Right atrium auricular region (tissue), 2 donors: ENCODE data around the gene IRF2. TPM values are rescaled to one million over a fixed set of nuclear protein-coding genes. Genes with fewer than 3 reads are reported as not detected.
A peak's percentile ranks its signal among the peaks of the same experiment; 100 is the strongest.

ENCODE experiments used
- DNase-seq: peaks from one replicate; pipeline ENCODE4 v3.0.0-alpha.2; 2019; ENCODE audit warnings: low spot score
- H3K27ac ChIP-seq, 2 donors: fragments of 200-600 bp; sonication (generic); 1 replicate in 1 of 2; 2 replicates in 1 of 2; pipeline ENCODE4 v1.5.1; 2016 to 2019
- H3K27me3 ChIP-seq, 2 donors: fragments of 200-600 bp; sonication (generic); one replicate each; pipeline versions ENCODE4 v1.5.1 to v1.6.0; 2017 to 2019
- H3K36me3 ChIP-seq: fragments of 200-600 bp; sonication (generic); one replicate; pipeline ENCODE4 v1.5.1; 2016
- H3K4me1 ChIP-seq, 2 donors: fragments of 200-600 bp; sonication (generic); one replicate each; pipeline versions ENCODE4 v1.5.1 to v1.6.0; 2017 to 2019
- H3K4me3 ChIP-seq, 2 donors: fragments of 200-600 bp; sonication (generic); 1 replicate in 1 of 2; 2 replicates in 1 of 2; pipeline ENCODE4 v1.5.1; 2017 to 2019; ENCODE audit warnings: mild to moderate bottlenecking in 1 of 2, moderate library complexity in 1 of 2
- H3K9me3 ChIP-seq, 2 donors: fragments of 200-600 bp; sonication (generic); one replicate each; pipeline ENCODE4 v1.5.1; 2019
- total RNA-seq, 2 donors: library from RNA; depleted of rRNA; stranded (reverse); fragments of >200 nt; gene quantifications; one replicate each; pipeline ENCODE4 v1.1.0, GENCODE V29; 2016
- TF ChIP-seq, protein P1 (sequence below), 2 donors: fragments of 200-600 bp; sonication (generic); IDR thresholded peaks; one replicate each; pipeline ENCODE4 v1.5.1; 2019; ENCODE audit warnings: antibody characterized with exemption in 2 of 2

The IRF2 gene
- total RNA-seq, 2 donors from 2014 or later: 17.7 to 24.5 TPM

DNA sequence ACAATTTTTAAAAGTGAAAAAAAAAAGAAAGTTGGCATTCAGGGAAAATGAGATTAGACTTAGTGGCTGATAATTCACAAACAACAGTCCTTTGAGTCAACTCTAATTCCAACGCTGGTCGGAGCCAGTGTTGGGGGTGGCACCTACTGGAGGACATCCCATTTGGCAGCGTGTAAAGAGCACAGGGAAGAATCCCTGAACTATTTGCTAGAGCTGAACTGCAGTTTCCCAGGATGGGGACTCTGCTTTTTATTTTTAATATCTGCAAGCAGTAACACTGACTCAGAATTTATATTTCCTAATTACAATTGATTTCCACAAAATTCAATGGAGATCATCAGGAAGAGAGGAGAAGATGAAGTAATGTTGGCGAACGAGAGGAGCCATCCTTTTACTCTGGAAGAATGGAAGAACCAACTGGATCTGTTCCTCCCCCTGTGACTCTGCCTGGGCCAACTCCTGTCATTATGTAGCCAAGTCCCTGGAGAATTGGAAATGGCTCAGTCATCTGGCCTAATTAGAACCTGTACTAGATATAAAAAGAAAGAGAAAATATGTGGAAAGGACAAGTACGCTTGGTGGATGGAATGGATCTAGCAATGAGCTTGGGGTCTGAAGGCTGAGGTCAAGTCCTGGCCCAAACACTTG is 76.7 kb downstream of the IRF2 start:
- no peak for DNase-seq
- H3K4me3 ChIP-seq: no peak overlapping the region
- H3K4me1 ChIP-seq: peaks cover 0 to 59% of the 10 kb centered on the region in 2 donors
- no peaks in the 10 kb centered on the region for H3K27me3 ChIP-seq
- TF ChIP-seq, protein P1, sequence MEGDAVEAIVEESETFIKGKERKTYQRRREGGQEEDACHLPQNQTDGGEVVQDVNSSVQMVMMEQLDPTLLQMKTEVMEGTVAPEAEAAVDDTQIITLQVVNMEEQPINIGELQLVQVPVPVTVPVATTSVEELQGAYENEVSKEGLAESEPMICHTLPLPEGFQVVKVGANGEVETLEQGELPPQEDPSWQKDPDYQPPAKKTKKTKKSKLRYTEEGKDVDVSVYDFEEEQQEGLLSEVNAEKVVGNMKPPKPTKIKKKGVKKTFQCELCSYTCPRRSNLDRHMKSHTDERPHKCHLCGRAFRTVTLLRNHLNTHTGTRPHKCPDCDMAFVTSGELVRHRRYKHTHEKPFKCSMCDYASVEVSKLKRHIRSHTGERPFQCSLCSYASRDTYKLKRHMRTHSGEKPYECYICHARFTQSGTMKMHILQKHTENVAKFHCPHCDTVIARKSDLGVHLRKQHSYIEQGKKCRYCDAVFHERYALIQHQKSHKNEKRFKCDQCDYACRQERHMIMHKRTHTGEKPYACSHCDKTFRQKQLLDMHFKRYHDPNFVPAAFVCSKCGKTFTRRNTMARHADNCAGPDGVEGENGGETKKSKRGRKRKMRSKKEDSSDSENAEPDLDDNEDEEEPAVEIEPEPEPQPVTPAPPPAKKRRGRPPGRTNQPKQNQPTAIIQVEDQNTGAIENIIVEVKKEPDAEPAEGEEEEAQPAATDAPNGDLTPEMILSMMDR (IDR thresholded peaks at IDR 0.05): no peak
- no peaks in the 10 kb centered on the region for H3K9me3 ChIP-seq
- H3K36me3 ChIP-seq: peaks cover 39% of the 10 kb centered on the region
- H3K27ac ChIP-seq: peak overlapping the region; percentile 49 to 79

DNA sequence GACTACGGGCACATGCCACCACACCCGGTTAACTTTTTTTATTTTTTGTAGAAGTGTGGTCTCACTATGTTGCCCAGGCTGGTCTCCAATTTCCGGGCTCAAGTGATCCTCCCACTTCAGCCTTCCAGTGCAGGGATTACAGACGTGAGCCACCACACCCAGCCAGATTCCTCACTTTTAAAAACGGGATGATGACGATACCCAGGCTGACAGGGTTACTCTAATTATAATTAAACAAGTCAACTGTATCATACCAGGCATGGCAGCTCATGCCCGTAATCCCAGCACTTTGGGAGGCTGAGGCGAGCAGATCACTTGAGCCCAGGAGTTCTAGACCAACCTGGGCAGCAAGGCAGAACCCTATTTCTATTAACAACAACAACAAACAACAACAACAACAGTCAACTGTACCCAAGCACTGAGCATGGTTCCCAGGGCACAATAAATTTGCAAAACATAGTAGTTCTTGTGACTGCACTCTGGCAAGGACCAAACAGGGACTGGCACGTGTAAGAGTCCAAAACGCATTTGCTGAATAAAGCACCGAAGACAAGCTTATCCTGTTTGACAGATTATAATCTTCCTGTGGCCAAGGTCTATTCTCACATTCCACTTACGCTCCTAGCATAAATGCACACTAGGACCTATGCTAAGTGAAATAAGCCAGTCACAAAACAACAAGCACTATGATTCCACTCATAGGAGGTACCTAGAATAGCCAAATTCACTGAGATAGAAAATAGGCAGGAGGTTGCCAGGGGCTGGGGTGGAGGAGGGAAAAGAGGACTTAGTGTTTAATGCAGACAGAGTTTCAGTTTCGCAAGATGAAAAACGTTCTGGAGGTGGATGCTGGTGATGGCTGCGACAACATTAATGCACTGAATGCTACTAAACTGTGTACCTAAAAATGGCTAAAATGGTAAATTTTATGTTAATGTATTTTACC is 77.5 kb downstream of the IRF2 start:
- TF ChIP-seq, protein P1 (IDR thresholded peaks at IDR 0.05): no peak
- H3K36me3 ChIP-seq: peaks cover 40% of the 10 kb centered on the region
- H3K9me3 ChIP-seq: no peaks in the 10 kb centered on the region
- peaks cover 0 to 52% of the 10 kb centered on the region in 2 donors for H3K4me1 ChIP-seq
- no peak overlapping the region for H3K4me3 ChIP-seq
- no peaks in the 10 kb centered on the region for H3K27me3 ChIP-seq
- no peak for DNase-seq
- peak overlapping the region; percentile 49 to 79 for H3K27ac ChIP-seq

DNA sequence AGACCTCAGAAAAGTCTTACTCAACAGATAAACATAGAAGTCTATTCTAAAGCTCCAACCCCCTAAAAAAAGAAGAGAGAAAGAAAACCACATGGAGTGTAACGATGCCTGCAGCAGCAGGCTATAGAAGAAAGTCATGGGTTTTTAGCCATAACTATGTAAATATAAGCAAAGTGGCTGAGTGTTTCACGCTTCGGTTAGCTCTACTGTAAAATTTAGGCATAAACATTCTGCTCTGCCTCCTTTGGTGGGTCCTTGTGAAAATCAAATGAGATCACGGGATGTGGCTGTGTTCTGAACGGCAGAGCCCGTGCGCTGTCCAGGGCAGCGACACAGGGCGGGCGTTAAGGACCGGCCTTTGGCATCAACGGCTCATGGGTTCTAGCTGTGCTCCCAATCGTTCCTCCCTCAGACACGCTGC is 78.4 kb downstream of the IRF2 start:
- H3K4me1 ChIP-seq: peaks cover 0 to 48% of the 10 kb centered on the region in 2 donors
- H3K4me3 ChIP-seq: no peak overlapping the region
- H3K36me3 ChIP-seq: peaks cover 49% of the 10 kb centered on the region
- TF ChIP-seq, protein P1 (IDR thresholded peaks at IDR 0.05): no peak
- no peaks in the 10 kb centered on the region for H3K27me3 ChIP-seq
- H3K9me3 ChIP-seq: no peaks in the 10 kb centered on the region
- DNase-seq: no peak
- peak overlapping the region; percentile 49 to 79 for H3K27ac ChIP-seq

DNA sequence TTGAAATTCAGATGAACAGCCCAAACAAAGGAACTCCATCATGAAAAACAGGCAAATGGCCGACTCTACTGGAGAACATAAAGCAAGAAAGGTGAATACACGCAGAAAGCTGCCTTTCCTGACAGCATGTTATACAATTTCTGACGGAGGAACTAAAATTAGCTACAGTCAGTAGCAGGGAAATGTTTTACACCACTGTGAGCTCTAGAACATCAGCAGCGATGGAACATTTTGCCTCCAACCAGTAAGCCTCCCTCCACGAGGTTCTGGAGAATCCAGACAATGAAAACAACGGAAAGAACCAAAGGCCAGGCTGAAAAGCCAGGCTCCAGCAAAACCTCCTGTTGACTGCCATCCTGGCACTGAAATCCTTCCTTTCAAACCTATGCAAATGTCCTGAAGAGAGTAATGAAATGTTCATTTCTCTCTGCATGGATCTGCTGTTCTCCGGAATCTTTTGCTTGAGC is 78.9 kb downstream of the IRF2 start:
- TF ChIP-seq, protein P1 (IDR thresholded peaks at IDR 0.05): no peak
- no peaks in the 10 kb centered on the region for H3K27me3 ChIP-seq
- H3K36me3 ChIP-seq: peaks cover 54% of the 10 kb centered on the region
- peak overlapping the region; percentile 49 to 79 for H3K27ac ChIP-seq
- no peaks in the 10 kb centered on the region for H3K9me3 ChIP-seq
- peaks cover 0 to 48% of the 10 kb centered on the region in 2 donors for H3K4me1 ChIP-seq
- H3K4me3 ChIP-seq: no peak overlapping the region
- no peak for DNase-seq

DNA sequence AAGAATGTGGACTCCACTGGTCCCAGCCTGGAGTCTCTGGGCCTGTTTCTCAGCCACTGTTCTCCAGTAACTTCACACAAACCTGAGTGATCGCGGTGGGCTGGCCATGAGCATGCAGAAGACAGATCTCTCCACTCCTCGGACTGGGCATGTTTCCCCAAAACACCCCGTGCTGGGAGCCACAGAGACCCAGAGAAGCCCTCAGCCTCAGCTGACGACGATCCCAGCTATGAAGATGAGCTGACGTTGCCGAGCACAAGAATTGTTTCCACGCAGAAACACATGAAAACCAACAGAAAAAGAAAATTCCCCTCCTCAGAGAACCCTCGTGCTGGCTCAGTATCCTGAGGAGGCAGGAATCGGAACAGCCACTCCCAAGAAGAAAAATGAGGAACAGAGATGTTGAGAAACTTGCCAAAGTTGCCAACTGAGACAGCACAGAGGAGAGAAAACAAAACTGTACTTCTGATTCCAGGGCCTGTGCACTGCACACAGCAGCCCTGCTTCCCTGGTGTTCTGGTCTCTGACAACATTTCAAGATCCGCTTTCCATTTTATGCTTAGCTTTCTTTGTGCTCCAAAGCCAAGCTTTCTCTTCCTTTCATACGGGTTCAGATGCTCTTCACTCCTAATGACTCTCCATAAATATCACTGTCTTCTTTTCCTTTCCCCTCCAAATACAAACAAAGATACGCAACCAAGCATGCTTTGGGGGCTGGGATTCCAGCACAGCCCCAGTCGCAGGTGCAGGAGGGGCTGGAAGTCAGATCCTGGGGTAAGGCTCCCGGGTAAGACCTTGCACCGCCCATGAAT is 81.4 kb downstream of the IRF2 start:
- TF ChIP-seq, protein P1 (IDR thresholded peaks at IDR 0.05): no peak
- peaks cover 0 to 45% of the 10 kb centered on the region in 2 donors for H3K4me1 ChIP-seq
- DNase-seq: no peak
- H3K27me3 ChIP-seq: no peaks in the 10 kb centered on the region
- no peak overlapping the region for H3K4me3 ChIP-seq
- H3K9me3 ChIP-seq: no peaks in the 10 kb centered on the region
- H3K36me3 ChIP-seq: peaks cover 52% of the 10 kb centered on the region
- H3K27ac ChIP-seq: peak overlapping the region; percentile 39 to 50
